RWPE2 (cell line): ENCODE data around the gene RRM2.
"Not testable (repeated sequence)": the region's sequence is repeated elsewhere in the genome, so short reads cannot be mapped to it uniquely, and the experiment has no call there.

Experiments used
- ATAC-seq: fragments of 200-7000 bp; cut with Tn5 transposase; 3 replicates; pipeline ENCODE4 v1.9.1; 2021; ENCODE audit warnings: low read depth
- DNase-seq: peaks from one replicate; pipeline ENCODE4 v3.0.0-alpha.2; 2020; ENCODE audit warnings: low spot score
- H3K27ac ChIP-seq: fragments of 450-650 bp; 2 replicates; pipeline ENCODE4 v1.5.1; 2017; ENCODE audit warnings: mild to moderate bottlenecking; ENCODE audit not compliant: poor library complexity, severe bottlenecking
- H3K27me3 ChIP-seq: fragments of 250-450 bp; sonication (Bioruptor Pico); 2 replicates; pipeline ENCODE4 v1.5.1; 2021; ENCODE audit warnings: mild to moderate bottlenecking, moderate library complexity; ENCODE audit not compliant: insufficient read depth, poor library complexity, severe bottlenecking
- H3K36me3 ChIP-seq: fragments of 250-450 bp; sonication (Bioruptor Pico); 2 replicates; pipeline ENCODE4 v1.5.1; 2020; ENCODE audit warnings: low read depth, mild to moderate bottlenecking, moderate library complexity
- H3K4me1 ChIP-seq: fragments of 250-450 bp; sonication (Bioruptor Pico); 2 replicates; pipeline ENCODE4 v1.5.1; 2021; ENCODE audit warnings: mild to moderate bottlenecking, moderate library complexity; ENCODE audit not compliant: insufficient read depth, poor library complexity, severe bottlenecking
- H3K4me3 ChIP-seq: fragments of 250-450 bp; sonication (Bioruptor Pico); 2 replicates; pipeline ENCODE4 v1.5.1; 2021; ENCODE audit warnings: mild to moderate bottlenecking, moderate library complexity; ENCODE audit not compliant: severe bottlenecking
- H3K9me3 ChIP-seq: fragments of 250-450 bp; sonication (Bioruptor Pico); 2 replicates; pipeline ENCODE4 v1.5.1; 2021; ENCODE audit warnings: mild to moderate bottlenecking, moderate library complexity; ENCODE audit not compliant: severe bottlenecking
- CTCF ChIP-seq: fragments of 450-650 bp; IDR thresholded peaks from one replicate; pipeline ENCODE4 v1.5.1; 2017; ENCODE audit warnings: mild to moderate bottlenecking, moderate library complexity; ENCODE audit not compliant: poor library complexity, severe bottlenecking

Gene RRM2

GRCh38 chr2:10096641-10097040, 25.9 kb upstream of the RRM2 start:
- DNase-seq, result no peak
- Histone ChIP-seq H3K27me3 (no peaks in the 10 kb centered on the region), H3K9me3 (no peaks in the 10 kb centered on the region), H3K4me3 (no peak overlapping the region), H3K4me1 (peaks cover 7% of the 10 kb centered on the region), H3K36me3 (no peaks in the 10 kb centered on the region), H3K27ac (no peak overlapping the region)
- no peak for TF ChIP-seq CTCF
- no peak for ATAC-seq

- no peak for DNase-seq
- peak; percentile 95 for TF ChIP-seq CTCF
- peak; percentile 96 for ATAC-seq
- Histone ChIP-seq H3K4me3 (no peak overlapping the region), H3K27ac (no peak overlapping the region), H3K4me1 (peaks cover 7% of the 10 kb centered on the region), H3K9me3 (no peaks in the 10 kb centered on the region), H3K27me3 (no peaks in the 10 kb centered on the region), H3K36me3 (no peaks in the 10 kb centered on the region)
Measured at GRCh38 chr2:10097352-10098148, 25.0 kb upstream of the RRM2 start.

GRCh38 chr2:10101491-10101890, 21.0 kb upstream of the RRM2 start:
- Histone ChIP-seq H3K4me3 (no peak overlapping the region), H3K27me3 (no peaks in the 10 kb centered on the region), H3K4me1 (no peaks in the 10 kb centered on the region), H3K27ac (no peak overlapping the region), H3K9me3 (peaks cover 2% of the 10 kb centered on the region), H3K36me3 (no peaks in the 10 kb centered on the region)
- DNase-seq, result no peak
- no peak for TF ChIP-seq CTCF
- ATAC-seq, result no peak

GRCh38 chr2:10103179-10103578, 19.4 kb upstream of the RRM2 start:
- Histone ChIP-seq H3K36me3 (no peaks in the 10 kb centered on the region), H3K27ac (no peak overlapping the region), H3K9me3 (peaks cover 4% of the 10 kb centered on the region), H3K4me1 (no peaks in the 10 kb centered on the region), H3K4me3 (no peak overlapping the region), H3K27me3 (no peaks in the 10 kb centered on the region)
- TF ChIP-seq CTCF, result no peak
- ATAC-seq, result no peak
- no peak for DNase-seq

GRCh38 chr2:10104906-10105305, 17.6 kb upstream of the RRM2 start:
- not testable (repeated sequence) for ATAC-seq, H3K4me3 ChIP-seq

More at GRCh38 chr2:10104906-10105305, 17.6 kb upstream of the RRM2 start:
- H3K4me1 ChIP-seq, DNase-seq, H3K36me3 ChIP-seq, H3K27me3 ChIP-seq, H3K9me3 ChIP-seq, H3K27ac ChIP-seq: not testable (repeated sequence)
